MG63 (cell line): ENCODE results near the gene KRT76. TPM values are rescaled to one million over a fixed set of nuclear protein-coding genes. Genes with fewer than 3 reads are reported as not detected.
A peak's percentile ranks its signal among the peaks of the same experiment; 100 is the strongest.

Source experiments
- DNase-seq: peaks from one replicate; pipeline ENCODE4 v3.0.0-alpha.2; 2020
- H3K27me3 ChIP-seq: fragments of 250-450 bp; sonication (Bioruptor Pico); 2 replicates; pipeline ENCODE4 v1.5.1; 2020; ENCODE audit warnings: mild to moderate bottlenecking, moderate library complexity
- H3K36me3 ChIP-seq: fragments of 250-450 bp; sonication (Bioruptor Pico); 2 replicates; pipeline ENCODE4 v1.5.1; 2020; ENCODE audit warnings: mild to moderate bottlenecking, moderate library complexity
- H3K4me3 ChIP-seq: fragments of 250-450 bp; sonication (Bioruptor Pico); 2 replicates; pipeline ENCODE4 v1.5.1; 2020; ENCODE audit warnings: mild to moderate bottlenecking, moderate library complexity
- H3K9me3 ChIP-seq: fragments of 250-450 bp; sonication (Bioruptor Pico); 2 replicates; pipeline ENCODE4 v1.5.1; 2020; ENCODE audit warnings: mild to moderate bottlenecking, moderate library complexity
- total RNA-seq: library from RNA; depleted of rRNA; stranded (reverse); fragments of >200 nt; shearing (Covaris generic); gene quantifications from 2 replicates; pipeline ENCODE4 v1.2.3, GENCODE V29; 2014; ENCODE audit warnings: low replicate concordance; rRNA removed

The KRT76 gene
- not detected in 2 replicates for total RNA-seq

- Histone ChIP-seq H3K36me3 (no peaks in the 10 kb centered on the region), H3K4me3 (no peak within 1 kb of the TSS), H3K9me3 (no peaks in the 10 kb centered on the region), H3K27me3 (0 out of 2 replicates have a peak, but pooled peaks cover 4% of the 10 kb centered on the region)
- no peak for DNase-seq
Measured at GRCh38 chr12:52776913-52777395, at the start of gene KRT76. KRT76 (minus strand) TSS chr12:52777345; CDS start chr12:52777291, 54 bp downstream.

- no peaks in the 10 kb centered on the region for H3K27me3 ChIP-seq
- H3K4me3 ChIP-seq: no peak overlapping the region
- no peaks in the 10 kb centered on the region for H3K36me3 ChIP-seq
- no peak for DNase-seq
- H3K9me3 ChIP-seq: no peaks in the 10 kb centered on the region
Measured at GRCh38 chr12:52825961-52826360, 48.8 kb upstream of the KRT76 start.

- no peak for DNase-seq
- H3K36me3 ChIP-seq: no peaks in the 10 kb centered on the region
- H3K4me3 ChIP-seq: no peak overlapping the region
- no peaks in the 10 kb centered on the region for H3K27me3 ChIP-seq
- no peaks in the 10 kb centered on the region for H3K9me3 ChIP-seq
Measured at GRCh38 chr12:52824741-52825410, 47.7 kb upstream of the KRT76 start.

GRCh38 chr12:52823761-52824450 is 46.8 kb upstream of the KRT76 start:
- DNase-seq: no peak
- H3K27me3 ChIP-seq: no peaks in the 10 kb centered on the region

GRCh38 chr12:52822771-52823510 is 45.8 kb upstream of the KRT76 start:
- DNase-seq: no peak
- Histone ChIP-seq H3K27me3 (no peaks in the 10 kb centered on the region), H3K9me3 (no peaks in the 10 kb centered on the region), H3K4me3 (no peak overlapping the region), H3K36me3 (no peaks in the 10 kb centered on the region)

More at GRCh38 chr12:52823761-52824450, 46.8 kb upstream of the KRT76 start:
- Histone ChIP-seq H3K4me3 (no peak overlapping the region), H3K36me3 (no peaks in the 10 kb centered on the region), H3K9me3 (no peaks in the 10 kb centered on the region)

- peak; percentile 46 for DNase-seq
- Histone ChIP-seq H3K4me3 (no peak overlapping the region), H3K9me3 (no peaks in the 10 kb centered on the region), H3K27me3 (no peaks in the 10 kb centered on the region), H3K36me3 (no peaks in the 10 kb centered on the region)
Measured at GRCh38 chr12:52821826-52822660, 44.9 kb upstream of the KRT76 start.

- Histone ChIP-seq H3K9me3 (no peaks in the 10 kb centered on the region), H3K4me3 (no peak overlapping the region), H3K36me3 (no peaks in the 10 kb centered on the region), H3K27me3 (no peaks in the 10 kb centered on the region)
- DNase-seq: no peak
Measured at GRCh38 chr12:52821071-52821730, 44.1 kb upstream of the KRT76 start.

- DNase-seq: no peak
- Histone ChIP-seq H3K36me3 (no peaks in the 10 kb centered on the region), H3K4me3 (no peak overlapping the region), H3K27me3 (no peaks in the 10 kb centered on the region), H3K9me3 (no peaks in the 10 kb centered on the region)
Measured at GRCh38 chr12:52820521-52820920, 43.4 kb upstream of the KRT76 start.

- no peak overlapping the region for H3K4me3 ChIP-seq
- no peaks in the 10 kb centered on the region for H3K27me3 ChIP-seq
- no peaks in the 10 kb centered on the region for H3K9me3 ChIP-seq
- no peaks in the 10 kb centered on the region for H3K36me3 ChIP-seq
- DNase-seq: no peak
Measured at GRCh38 chr12:52819731-52820510, 42.8 kb upstream of the KRT76 start.

GRCh38 chr12:52818887-52819420 is 41.8 kb upstream of the KRT76 start:
- H3K4me3 ChIP-seq: no peak overlapping the region
- DNase-seq: no peak
- no peaks in the 10 kb centered on the region for H3K27me3 ChIP-seq
- H3K9me3 ChIP-seq: no peaks in the 10 kb centered on the region
- H3K36me3 ChIP-seq: no peaks in the 10 kb centered on the region

- Histone ChIP-seq H3K9me3 (no peaks in the 10 kb centered on the region), H3K36me3 (no peaks in the 10 kb centered on the region), H3K27me3 (no peaks in the 10 kb centered on the region), H3K4me3 (no peak overlapping the region)
- no peak for DNase-seq
Measured at GRCh38 chr12:52818388-52818787, 41.2 kb upstream of the KRT76 start.

- Histone ChIP-seq H3K36me3 (no peaks in the 10 kb centered on the region), H3K4me3 (no peak overlapping the region), H3K27me3 (no peaks in the 10 kb centered on the region), H3K9me3 (no peaks in the 10 kb centered on the region)
- DNase-seq: no peak
Measured at GRCh38 chr12:52817699-52818238, 40.6 kb upstream of the KRT76 start.

- DNase-seq: no peak
- no peaks in the 10 kb centered on the region for H3K27me3 ChIP-seq
- H3K36me3 ChIP-seq: no peaks in the 10 kb centered on the region
Measured at GRCh38 chr12:52817003-52817698, 40.0 kb upstream of the KRT76 start.

More at GRCh38 chr12:52817003-52817698, 40.0 kb upstream of the KRT76 start:
- Histone ChIP-seq H3K4me3 (no peak overlapping the region), H3K9me3 (no peaks in the 10 kb centered on the region)
